Prostate gland (tissue), 2 donors: ENCODE results near the gene AQR.

Experiments
- CTCF ChIP-seq, 4 experiments: fragments of 200-600 bp in 2 of 4; fragments of 450-650 bp in 2 of 4; sonication (generic) in 2 of 4; IDR thresholded peaks; 1 replicate in 3 of 4; 2 replicates in 1 of 4; pipeline ENCODE4 v1.5.1; 2016 to 2019; ENCODE audit warnings: antibody characterized with exemption in 4 of 4, mild to moderate bottlenecking in 2 of 4, moderate library complexity in 2 of 4
- POLR2A ChIP-seq: fragments of 450-650 bp; IDR thresholded peaks from one replicate; pipeline ENCODE4 v1.6.1; 2016; ENCODE audit warnings: antibody characterized with exemption, mild to moderate bottlenecking
- POLR2AphosphoS5 ChIP-seq: sonication (generic); formaldehyde crosslinking; IDR thresholded peaks from one replicate; pipeline ENCODE4 v1.6.1; 2017; ENCODE audit warnings: antibody characterized with exemption

- TF ChIP-seq CTCF (IDR thresholded peaks at IDR 0.05), result no peak
- no peak for TF ChIP-seq POLR2A
- TF ChIP-seq POLR2AphosphoS5, result no peak
Observed at GRCh38 chr15:34944936-34945335, 24.6 kb downstream of the AQR start.
